DMS53 treated with DMSO at 0.1 percent for 48 hours (cell line): ENCODE data around the gene ATG2B.

Experiments used
- DNase-seq: peaks from one replicate; lab custom pipeline; 2025; ENCODE audit not compliant: unreplicated experiment; lab: John Stamatoyannopoulos, UW

The ATG2B gene

DNA sequence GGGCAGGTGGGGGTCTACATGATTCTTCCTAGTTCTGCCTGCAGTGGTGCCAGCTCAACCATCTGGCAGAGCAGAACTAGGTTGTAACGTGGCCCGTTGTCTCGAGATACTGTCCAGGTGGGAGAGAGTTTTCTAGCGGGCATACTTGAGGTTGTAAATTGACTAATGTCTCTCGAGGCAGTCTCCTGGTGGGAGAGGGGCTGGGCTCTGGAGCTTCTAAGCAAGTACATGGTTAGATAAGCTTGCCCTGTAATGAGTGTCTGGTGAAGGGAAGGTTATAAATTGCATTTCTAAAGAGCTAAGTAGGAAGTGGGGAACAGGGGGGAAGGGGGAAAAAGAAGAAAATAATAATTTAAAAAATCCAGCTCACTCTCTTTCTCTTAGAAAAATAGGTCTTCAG lies 89.0 kb downstream of the ATG2B start:
- DNase-seq: no peak

DNA sequence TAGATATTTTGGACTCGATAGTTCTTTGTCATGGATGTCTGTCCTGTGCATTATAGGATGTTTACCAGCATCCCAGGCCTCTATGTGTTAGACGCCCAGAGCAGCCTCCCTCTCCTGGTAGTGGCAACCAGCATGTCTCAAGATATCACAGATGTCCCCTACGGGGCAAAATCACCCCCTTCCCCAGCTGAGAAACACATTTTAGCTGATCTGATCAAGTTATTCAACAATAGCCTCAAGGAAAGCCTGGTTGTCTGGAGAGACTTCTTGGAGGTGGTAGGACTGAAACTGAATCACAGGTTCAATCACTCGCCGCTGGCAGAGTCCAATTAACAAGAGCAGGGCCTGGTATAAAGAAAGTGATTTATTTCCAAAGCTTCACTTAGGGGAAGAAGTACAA lies 89.5 kb downstream of the ATG2B start:
- no peak for DNase-seq

- no peak for DNase-seq
Measured at GRCh38 chr14:96272777-96273473, 90.2 kb downstream of the ATG2B start.

GRCh38 chr14:96271421-96271762 lies 91.7 kb downstream of the ATG2B start:
- DNase-seq: no peak

- DNase-seq: no peak
Measured at GRCh38 chr14:96270565-96271420, 92.3 kb downstream of the ATG2B start.

- DNase-seq: no peak
Measured at GRCh38 chr14:96269359-96269710, 93.8 kb downstream of the ATG2B start.

DNA sequence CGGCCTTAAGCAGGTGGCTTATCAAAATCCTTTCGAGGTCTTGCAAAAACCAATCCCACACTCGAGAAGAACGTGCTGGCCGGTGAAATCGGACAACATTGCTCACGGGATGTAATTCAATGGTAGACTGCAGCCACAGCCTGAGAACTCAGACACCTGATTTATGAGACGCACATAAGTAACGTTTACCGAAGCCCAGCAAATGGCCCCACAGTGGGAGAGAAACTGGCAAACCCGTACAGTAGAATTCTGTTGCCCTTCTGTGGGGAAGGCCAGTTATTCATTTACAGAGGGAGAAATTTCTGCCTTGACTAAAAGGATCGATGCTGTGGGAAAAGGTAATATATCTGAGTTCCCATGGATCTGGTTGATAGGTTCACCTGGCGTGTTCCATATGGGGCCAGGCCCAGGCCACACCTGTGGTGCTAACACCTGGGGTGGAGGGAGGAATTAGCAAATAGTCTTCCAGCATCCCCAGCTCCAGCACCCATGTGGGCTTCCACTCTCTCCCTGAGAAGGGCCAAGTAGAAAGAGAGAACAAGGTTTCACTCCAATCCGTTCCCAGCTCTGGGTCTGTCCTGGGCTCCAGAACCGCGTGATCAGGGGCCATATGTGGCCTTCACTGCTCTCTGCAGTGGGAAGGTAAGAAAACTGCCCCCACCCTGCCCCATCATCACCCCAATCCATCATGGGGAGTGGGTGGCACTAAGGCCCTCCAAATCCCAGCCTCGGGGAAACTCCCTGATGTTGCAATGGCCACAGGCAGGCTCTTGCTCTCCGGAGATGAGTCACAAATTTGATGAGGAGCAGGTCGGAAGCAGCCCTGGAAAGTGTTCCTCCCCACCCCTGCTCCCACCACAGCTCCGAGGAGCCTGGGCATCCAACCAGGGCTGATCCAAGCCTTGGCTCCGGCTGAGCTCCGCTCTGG lies 94.4 kb downstream of the ATG2B start:
- DNase-seq: no peak

GRCh38 chr14:96267916-96268315 lies 95.2 kb downstream of the ATG2B start:
- no peak for DNase-seq

GRCh38 chr14:96267336-96267735 lies 95.8 kb downstream of the ATG2B start:
- DNase-seq: no peak

DNA sequence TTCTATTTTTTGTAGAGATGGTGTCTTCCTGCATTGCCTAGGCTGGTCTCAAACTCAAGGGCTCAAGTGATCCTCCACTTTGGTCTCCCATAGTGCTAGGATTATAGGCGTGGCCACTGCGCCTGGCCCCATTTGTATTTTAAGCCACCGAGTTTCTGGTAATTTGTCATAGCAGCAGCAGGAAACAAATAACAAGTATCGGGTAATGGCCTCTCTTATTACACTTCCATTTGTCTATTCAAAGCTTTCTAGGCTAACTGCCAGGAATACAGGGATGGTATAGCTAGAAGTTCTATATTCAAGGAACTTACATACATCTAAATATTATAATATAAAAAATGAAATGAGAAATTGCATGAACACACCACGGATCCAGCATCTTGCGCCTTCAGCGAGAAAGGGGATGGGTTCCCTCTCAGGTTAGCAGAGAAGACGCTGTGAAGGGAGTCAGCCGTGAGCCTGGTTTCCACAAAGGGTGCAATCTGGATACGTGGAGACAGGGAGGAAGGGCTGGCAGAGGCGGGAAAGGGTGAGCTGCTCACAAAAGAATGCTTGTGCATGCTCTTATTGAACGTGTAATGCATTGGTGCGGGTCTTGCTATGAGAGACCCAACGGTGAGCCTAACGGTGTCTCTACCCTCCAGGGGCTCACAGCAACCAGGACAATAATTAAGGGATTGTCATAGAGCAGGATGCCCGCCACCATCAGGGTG lies 97.6 kb downstream of the ATG2B start:
- no peak for DNase-seq

GRCh38 chr14:96264853-96265252 lies 98.3 kb downstream of the ATG2B start:
- no peak for DNase-seq

DNA sequence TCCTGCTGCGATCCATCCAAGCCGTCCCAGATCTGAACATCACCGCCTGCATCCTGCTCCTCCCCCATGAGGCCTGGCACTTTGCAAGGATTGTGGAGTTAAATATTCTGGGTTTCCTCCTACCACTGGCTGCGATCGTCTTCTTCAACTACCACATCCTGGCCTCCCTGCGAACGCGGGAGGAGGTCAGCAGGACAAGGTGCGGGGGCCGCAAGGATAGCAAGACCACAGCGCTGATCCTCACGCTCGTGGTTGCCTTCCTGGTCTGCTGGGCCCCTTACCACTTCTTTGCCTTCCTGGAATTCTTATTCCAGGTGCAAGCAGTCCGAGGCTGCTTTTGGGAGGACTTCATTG lies 99.0 kb downstream of the ATG2B start:
- no peak for DNase-seq

GRCh38 chr14:96263347-96264199 lies 99.6 kb downstream of the ATG2B start:
- DNase-seq: no peak

- no peak for DNase-seq
Measured at GRCh38 chr14:96261772-96262655, 101.1 kb downstream of the ATG2B start.

DNA sequence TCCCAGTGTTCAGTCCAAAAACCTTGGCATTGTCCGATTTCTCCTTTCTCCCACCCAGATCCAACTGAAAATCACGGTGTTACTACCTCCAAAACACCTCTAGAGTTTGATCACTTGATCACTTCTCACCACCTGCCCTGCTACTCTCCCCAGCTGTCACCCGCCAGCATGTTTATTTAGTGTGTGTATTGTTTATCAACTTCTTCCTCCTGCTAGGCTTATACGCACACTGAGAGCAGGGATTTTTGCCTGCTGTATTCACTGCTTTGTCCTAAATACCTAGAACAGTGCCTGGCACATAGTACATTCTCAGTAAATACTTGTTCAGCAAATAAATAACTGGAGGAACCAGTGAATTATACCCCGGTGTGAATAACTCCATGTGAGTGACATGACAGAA lies 102.1 kb downstream of the ATG2B start:
- DNase-seq: peak; percentile 77

DNA sequence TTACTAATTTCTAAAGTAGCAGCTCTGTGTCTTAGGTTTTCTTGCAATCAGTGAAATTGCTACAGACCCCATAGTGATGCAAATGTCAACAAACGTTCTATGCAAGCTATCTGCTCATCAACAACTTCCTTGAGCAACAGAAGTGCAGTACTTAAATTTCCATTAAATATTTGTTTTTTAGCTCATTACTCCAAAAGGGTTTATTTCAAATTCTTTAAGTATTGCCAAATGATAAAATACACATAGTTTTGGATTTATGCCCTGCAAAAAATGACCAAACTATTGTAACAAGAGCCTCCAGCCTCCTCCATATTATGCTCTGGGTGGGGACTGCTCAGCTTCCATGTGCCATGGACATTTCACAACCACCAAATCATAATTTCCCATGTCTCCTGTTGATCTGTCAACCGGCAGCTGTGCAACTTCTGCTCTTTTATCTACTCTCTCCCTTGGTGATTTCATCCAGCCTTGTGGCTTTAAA lies 102.8 kb downstream of the ATG2B start:
- no peak for DNase-seq

- DNase-seq: no peak
Measured at GRCh38 chr14:96257900-96258299, 105.2 kb downstream of the ATG2B start.

DNA sequence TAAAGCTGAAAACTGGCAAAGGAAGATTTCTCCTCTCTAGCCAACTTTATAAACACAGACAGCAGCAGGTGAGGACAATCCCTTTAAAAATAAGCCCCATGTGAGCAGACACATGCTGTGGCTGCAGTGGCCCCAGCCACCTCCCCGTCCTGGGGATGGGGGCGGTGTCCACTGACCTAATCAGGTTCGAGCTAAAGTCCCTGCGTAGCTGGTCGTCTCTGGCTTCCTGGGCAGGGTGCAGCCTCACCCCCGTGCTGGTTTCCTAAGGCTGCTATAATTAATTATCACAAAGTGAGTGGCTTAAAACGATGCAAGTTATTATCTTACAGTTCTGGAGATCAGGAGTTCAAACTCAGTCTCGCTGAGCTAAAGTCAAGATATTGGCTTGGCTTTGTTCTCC lies 106.1 kb downstream of the ATG2B start:
- no peak for DNase-seq

GRCh38 chr14:96256407-96256806 lies 106.7 kb downstream of the ATG2B start:
- DNase-seq: no peak
